ENCODE data around the gene CD300LG.

CD300LG gene

DNA sequence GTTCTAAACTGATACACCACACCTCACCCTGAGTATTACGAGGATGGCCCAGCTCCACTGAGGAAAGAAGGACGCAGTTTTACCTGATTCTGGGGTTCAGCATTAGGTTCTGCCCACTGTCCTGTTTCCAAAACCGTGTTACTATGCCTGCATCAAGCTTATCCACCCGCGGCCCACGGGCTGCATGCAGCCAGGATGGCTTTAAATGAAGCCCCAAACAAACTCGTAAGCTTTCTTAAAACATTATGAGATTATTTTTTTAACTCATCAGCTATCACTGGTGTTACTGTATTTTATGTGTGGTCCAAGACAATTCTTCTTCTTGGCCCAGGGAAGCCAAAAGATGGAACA lies 4.0 kb upstream of the CD300LG start:
- peak overlapping the region; percentile 50; the same call in 1 of the 2 replicates for H3K27ac ChIP-seq
- no peak for TF ChIP-seq ZFX (IDR thresholded peaks at IDR 0.05; ENCODE audit: borderline replicate concordance)
- TF ChIP-seq, protein P1, sequence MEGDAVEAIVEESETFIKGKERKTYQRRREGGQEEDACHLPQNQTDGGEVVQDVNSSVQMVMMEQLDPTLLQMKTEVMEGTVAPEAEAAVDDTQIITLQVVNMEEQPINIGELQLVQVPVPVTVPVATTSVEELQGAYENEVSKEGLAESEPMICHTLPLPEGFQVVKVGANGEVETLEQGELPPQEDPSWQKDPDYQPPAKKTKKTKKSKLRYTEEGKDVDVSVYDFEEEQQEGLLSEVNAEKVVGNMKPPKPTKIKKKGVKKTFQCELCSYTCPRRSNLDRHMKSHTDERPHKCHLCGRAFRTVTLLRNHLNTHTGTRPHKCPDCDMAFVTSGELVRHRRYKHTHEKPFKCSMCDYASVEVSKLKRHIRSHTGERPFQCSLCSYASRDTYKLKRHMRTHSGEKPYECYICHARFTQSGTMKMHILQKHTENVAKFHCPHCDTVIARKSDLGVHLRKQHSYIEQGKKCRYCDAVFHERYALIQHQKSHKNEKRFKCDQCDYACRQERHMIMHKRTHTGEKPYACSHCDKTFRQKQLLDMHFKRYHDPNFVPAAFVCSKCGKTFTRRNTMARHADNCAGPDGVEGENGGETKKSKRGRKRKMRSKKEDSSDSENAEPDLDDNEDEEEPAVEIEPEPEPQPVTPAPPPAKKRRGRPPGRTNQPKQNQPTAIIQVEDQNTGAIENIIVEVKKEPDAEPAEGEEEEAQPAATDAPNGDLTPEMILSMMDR (IDR thresholded peaks at IDR 0.05): no peak

DNA sequence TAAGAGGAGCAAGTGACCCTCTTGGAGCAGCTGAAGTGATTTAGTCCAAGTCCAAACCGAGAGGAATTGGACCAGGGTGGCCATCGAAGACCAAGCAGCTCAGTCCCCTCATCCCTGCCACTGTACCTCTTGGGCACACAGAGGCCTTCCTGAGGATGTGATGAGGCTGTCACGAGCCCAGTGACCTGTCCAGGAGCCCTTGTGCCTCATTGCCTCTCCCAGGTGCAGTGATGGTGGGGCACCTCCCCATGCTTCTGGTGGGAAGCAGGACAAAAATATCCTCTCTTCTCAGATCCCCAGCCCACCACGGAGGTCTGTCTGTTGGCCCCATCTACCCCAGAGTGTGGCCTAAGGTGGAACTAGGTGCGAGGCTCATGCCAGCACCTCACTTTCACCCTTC lies 2.7 kb upstream of the CD300LG start:
- no peak for TF ChIP-seq ZFX (IDR thresholded peaks at IDR 0.05; ENCODE audit: borderline replicate concordance)
- TF ChIP-seq, protein P1 (IDR thresholded peaks at IDR 0.05): no peak
- H3K27ac ChIP-seq: no peak overlapping the region

DNA sequence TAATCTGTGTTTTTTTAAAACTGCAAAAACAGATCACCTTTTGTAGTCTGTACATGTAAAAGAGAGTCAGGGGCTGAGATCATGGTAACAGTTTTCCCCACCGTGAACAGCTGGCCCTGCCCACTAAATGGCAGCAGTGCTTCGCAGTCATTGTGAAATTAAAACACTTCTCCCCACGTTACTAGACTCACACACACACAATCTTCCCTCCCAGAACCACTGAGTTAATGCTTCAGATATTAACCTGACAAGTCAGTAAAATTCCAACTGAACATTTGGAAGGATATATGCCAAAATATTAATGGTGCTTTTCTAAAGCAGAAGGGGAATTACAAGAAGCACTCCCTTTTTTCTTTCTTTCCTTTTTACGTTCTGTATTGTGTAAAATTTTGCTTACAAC lies 1.2 kb upstream of the CD300LG start:
- H3K27ac ChIP-seq: 0 out of 2 replicates have a peak overlapping the region, but pooled peaks have one; percentile 5
- TF ChIP-seq ZFX (IDR thresholded peaks at IDR 0.05; ENCODE audit: borderline replicate concordance): no peak
- TF ChIP-seq, protein P1 (IDR thresholded peaks at IDR 0.05): no peak

DNA sequence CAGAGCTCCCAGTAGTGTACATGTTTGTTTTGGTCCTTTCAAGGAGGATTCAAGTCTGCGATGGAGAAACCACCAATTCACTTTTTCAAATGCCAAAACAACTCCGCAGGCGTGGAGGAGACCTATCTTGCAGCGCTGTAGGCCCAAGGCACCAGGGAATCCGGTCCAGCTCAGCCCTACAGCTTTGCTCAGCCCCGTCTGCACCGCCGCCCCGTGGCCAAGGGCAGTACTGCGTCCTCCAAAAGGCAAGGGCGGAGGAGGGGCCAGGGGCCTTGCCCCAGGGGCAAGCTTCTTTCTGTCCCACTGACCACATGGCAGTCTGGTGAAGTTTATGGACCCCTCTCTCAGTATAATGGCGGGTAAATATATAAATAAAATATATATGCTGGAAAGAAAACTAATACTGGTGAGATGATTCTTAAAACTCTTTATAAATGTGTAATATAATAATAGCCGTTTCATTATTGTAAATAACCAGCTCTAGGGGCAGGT lies 709 bp upstream of the CD300LG start:
- 0 out of 2 replicates have a peak overlapping the region, but pooled peaks have one; percentile 5 for H3K27ac ChIP-seq
- TF ChIP-seq, protein P1 (IDR thresholded peaks at IDR 0.05): peak; percentile 99
- no peak for TF ChIP-seq ZFX (IDR thresholded peaks at IDR 0.05; ENCODE audit: borderline replicate concordance)

DNA sequence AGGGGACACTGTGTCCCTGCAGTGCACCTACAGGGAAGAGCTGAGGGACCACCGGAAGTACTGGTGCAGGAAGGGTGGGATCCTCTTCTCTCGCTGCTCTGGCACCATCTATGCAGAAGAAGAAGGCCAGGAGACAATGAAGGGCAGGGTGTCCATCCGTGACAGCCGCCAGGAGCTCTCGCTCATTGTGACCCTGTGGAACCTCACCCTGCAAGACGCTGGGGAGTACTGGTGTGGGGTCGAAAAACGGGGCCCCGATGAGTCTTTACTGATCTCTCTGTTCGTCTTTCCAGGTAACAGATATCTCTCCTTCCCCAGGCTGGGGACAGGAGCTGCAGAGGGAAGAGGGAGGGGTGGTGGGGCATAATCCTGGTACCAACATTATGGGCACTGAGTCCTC lies 1.6 kb downstream of the CD300LG start:
- no peak for TF ChIP-seq ZFX (IDR thresholded peaks at IDR 0.05; ENCODE audit: borderline replicate concordance)
- TF ChIP-seq, protein P1 (IDR thresholded peaks at IDR 0.05): no peak
- H3K27ac ChIP-seq: no peak overlapping the region

DNA sequence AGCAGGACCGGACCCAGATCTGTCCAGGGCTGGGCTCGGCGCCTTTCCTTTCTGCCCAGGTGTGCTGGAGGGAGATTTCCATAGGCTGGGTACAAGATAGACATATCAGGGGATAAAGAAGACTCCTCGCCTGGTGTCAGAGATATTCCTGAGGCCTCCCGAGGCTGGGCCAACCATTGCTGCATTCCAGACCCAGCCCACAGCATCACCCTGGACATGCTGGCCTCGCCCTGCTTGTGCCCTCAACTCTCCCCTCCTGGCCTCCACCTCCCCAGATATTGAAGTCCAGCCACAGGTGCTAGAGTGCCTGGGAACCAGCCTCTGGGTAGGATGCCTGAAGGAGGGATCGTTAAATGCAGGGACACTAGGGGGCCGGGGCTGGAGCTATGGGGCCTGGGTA lies 2.1 kb downstream of the CD300LG start:
- H3K27ac ChIP-seq: no peak overlapping the region
- TF ChIP-seq, protein P1 (IDR thresholded peaks at IDR 0.05): no peak
- no peak for TF ChIP-seq ZFX (IDR thresholded peaks at IDR 0.05; ENCODE audit: borderline replicate concordance)

DNA sequence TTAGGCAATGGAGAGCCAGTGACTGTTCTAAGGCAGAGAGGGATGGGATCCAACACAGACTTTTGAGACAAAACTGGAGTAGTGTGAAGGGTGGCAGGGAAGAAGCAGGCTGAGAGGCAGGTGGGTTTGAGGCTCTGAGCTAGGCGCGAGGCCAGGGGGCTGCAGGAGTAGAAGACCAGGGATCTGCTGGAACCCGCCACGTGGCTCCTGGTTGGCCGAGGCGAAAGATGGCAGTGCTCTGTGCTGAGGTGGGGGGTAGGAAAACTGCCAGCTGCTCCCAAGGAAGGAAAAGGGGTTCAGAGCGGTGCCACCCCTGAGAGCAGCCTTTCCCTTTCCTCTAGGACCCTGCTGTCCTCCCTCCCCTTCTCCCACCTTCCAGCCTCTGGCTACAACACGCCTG lies 5.6 kb downstream of the CD300LG start:
- no peak overlapping the region for H3K27ac ChIP-seq
- TF ChIP-seq, protein P1 (IDR thresholded peaks at IDR 0.05): no peak
- no peak for TF ChIP-seq ZFX (IDR thresholded peaks at IDR 0.05; ENCODE audit: borderline replicate concordance)

Data from 22Rv1 (cell line).